ENCODE measurements around the gene ATRN.
"Not testable (repeated sequence)": the region's sequence is repeated elsewhere in the genome, so short reads cannot be mapped to it uniquely, and the experiment has no call there.

The ATRN gene

GRCh38 chr20:3464166-3464565, 6.7 kb upstream of the ATRN start:
- no peak for DNase-seq (ENCODE audit: low read depth, low spot score)
- no peak overlapping the region for H3K27ac ChIP-seq

DNA sequence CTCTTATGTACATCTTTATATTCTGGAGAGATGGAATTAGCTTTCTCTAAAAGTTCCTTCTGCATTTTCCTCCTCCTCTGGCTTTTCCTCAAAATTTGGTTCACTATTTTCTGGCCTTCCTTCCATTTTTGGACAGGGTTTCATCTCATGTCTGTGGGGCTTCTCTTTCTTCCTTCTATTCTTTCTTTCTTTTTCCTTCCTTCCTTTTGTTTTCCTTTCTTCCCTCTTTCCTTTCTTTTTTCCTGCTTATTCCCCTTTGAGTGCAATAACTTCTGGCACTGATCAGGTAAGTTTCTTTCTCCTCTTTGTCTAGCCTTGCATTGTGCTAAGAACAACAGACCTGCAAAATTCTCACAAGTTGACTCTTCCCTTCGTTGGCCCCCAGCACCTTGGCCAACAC, 5.5 kb upstream of the ATRN start:
- no peak overlapping the region for H3K27ac ChIP-seq
- DNase-seq (ENCODE audit: low read depth, low spot score): no peak

DNA sequence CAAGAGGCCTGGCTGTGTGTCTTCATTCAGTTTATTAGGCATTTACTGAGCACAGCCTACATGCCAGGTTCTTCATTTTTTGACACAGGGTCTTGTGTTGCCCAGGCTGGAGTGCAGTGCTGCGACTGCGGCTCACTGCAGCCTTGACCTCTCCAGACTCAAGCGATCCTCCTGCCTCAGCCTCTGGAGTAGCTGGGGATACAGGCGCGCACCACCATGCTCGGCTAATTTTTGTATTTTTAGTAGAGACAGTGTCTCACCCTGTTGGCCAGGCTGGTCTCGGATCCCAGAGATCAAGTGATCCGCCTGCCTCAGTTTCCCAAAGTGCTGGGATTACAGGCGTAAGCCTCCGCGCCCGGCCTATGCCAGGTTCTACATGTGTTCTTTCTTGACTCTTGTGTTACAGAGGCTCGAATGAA, 601 bp upstream of the ATRN start:
- H3K27ac ChIP-seq: peak overlapping the region; percentile 43
- no peak for DNase-seq (ENCODE audit: low read depth, low spot score)

DNA sequence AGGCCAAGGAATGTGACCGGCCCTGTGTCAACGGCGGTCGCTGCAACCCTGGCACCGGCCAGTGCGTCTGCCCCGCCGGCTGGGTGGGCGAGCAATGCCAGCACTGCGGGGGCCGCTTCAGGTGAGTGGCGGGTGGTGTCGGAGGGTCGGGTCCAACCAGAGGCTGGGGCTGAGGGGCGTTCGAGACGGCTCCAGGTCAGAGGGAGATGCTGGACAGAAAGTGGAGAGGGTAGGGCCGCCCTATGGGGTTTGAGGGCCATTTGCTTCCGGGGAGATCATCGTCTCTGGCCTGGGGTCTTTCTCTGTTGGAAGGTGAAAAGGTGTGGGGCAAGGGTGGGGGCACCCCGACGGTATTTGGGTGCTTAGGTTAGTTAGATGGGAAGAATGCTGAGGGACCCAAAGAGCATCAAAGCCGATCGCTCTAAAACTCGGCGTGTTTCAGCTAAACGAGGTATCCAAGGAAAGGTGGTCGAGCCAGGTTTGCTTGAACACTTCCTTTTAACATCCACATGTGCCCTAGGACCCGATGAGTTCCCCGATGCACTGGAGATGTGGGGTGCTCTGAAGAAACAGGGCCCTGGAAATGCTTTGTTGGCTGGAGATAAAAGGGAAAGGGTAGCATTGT, 691 bp downstream of the ATRN start:
- peak overlapping the region; percentile 43 for H3K27ac ChIP-seq
- DNase-seq (ENCODE audit: low read depth, low spot score): no peak

GRCh38 chr20:3472105-3472504, 1.3 kb downstream of the ATRN start:
- no peak overlapping the region for H3K27ac ChIP-seq
- DNase-seq (ENCODE audit: low read depth, low spot score): no peak

GRCh38 chr20:3473324-3473723, 2.5 kb downstream of the ATRN start:
- H3K27ac ChIP-seq: no peak overlapping the region
- no peak for DNase-seq (ENCODE audit: low read depth, low spot score)

GRCh38 chr20:3473944-3474343, 3.1 kb downstream of the ATRN start:
- no peak overlapping the region for H3K27ac ChIP-seq
- no peak for DNase-seq (ENCODE audit: low read depth, low spot score)

- DNase-seq (ENCODE audit: low read depth, low spot score); H3K27ac ChIP-seq: not testable (repeated sequence)
Measured at GRCh38 chr20:3477003-3477860, 6.4 kb downstream of the ATRN start.

GRCh38 chr20:3477861-3478544, 7.2 kb downstream of the ATRN start:
- DNase-seq (ENCODE audit: low read depth, low spot score): no peak
- H3K27ac ChIP-seq: no peak overlapping the region

DNA sequence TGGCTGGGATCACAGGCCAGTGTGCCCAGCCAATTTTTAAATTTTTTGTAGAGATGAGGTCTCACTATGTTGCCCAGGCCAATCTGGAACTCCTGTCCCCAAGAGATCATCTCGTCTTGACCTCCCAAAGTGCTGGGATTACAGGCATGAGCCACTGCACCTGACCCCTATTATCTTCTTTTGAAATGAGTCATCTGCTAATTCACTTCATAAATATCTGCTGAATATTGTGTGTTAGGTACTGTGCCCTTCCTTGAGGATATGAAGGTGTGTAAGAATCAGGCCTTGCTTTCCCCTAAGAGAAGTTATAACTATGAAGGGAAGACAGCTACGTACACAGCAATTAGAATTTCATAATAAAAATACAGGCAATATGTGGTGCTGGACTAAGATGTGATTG, 8.2 kb downstream of the ATRN start:
- peak overlapping the region; percentile 29 for H3K27ac ChIP-seq
- no peak for DNase-seq (ENCODE audit: low read depth, low spot score)

DNA sequence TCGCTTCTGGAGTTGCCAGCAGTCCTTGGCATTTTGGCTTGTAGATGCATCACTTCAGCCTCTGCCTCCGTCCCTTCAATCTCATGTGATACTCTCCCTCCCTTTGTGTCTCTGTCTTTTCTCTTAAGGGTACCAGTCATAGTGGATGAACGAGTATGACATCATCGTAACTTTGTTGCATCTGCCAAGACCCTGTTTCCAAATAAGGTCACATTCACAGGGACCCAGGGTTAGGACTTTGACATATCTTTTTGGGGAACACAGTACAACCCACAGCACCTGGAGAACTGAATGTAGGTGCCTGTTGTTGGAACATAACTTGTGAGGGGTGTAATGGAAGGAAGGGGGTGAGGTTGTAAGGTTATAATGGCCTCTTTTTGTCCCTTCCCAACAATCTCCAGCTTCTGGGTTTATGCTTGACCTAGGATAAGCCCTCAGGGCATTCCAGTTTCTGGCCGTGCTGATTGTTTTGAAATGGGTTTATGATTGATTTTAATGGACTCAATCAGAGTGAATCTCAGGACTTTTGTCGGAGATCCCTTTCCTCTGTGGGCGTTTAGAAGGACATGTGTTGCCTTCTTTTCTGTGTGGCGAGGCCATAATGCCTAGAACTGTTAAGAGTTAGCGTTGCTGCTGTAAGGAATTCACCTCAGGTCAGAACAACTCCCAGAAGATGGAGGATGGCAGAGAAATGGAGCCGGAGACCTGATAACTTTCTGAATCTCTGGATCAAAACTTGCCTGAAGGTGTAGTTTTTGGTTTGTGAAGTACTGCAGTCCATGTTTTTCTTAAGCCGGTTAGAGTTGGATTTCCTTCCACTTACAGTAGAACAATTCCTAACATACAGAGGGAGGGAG, 9.2 kb downstream of the ATRN start:
- no peak for DNase-seq (ENCODE audit: low read depth, low spot score)
- peak overlapping the region; percentile 29 for H3K27ac ChIP-seq

- DNase-seq (ENCODE audit: low read depth, low spot score): no peak
- peak overlapping the region; percentile 42 for H3K27ac ChIP-seq
Measured at GRCh38 chr20:3483309-3483708, 12.5 kb downstream of the ATRN start.

DNA sequence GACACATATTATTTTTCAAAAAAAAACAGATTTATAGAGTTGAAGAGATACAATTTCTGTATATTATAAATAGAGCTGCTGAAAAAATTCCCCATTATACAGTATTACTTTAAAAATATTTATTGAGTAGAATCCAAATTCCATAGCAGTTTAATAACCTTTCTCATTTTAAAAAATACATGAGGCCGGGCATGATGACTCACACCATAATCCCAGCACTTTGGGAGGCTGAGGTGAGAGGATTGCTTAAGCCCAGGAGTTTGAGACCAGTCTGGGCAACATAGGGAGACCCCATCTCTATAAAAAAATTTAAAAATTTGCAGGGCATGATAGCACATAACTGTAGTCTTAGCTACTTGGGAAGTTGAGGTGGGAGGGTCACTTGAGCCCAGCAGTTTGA, 13.0 kb downstream of the ATRN start:
- H3K27ac ChIP-seq: peak overlapping the region; percentile 42
- DNase-seq (ENCODE audit: low read depth, low spot score): no peak

DNA sequence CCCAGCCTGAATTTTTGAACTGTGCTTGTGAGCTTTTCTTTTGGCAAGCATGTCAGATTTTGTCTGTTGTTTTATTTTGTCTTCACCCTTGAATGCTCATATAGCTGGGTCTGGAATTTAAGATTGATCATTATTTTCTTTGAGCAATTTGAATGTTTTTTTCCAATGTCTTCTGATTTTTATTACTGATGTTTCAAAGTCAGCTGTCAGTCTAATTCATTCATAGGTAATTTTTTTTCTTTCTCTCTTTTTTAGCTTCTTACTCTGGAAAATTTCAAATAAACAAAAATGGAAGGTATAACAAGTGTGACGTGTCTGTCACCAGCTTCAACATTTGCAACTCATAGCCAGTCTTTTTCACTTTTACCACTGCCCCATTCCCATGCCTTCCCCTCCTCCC, 15.1 kb downstream of the ATRN start:
- no peak for DNase-seq (ENCODE audit: low read depth, low spot score)
- H3K27ac ChIP-seq: no peak overlapping the region

DNA sequence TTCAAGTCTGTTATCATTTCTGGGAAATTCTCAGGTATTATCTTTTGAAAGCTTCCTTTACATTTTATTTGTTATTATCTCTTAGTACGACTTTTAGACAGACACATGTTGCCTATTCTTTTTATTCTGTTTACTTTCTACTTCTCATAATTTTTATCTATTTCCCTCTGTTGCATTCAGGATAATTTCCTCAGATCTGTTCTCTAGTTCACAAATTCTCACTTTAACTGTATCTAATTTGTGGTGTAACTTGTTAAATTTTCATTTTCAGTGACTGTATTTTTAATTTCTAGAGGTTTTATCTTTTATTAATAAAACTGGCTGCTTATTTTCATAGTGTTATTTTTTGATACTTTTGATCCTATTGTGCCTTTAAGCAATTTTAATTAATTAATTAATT, 16.0 kb downstream of the ATRN start:
- no peak overlapping the region for H3K27ac ChIP-seq
- no peak for DNase-seq (ENCODE audit: low read depth, low spot score)

GRCh38 chr20:3492669-3493068, 21.9 kb downstream of the ATRN start:
- no peak for DNase-seq (ENCODE audit: low read depth, low spot score)
- no peak overlapping the region for H3K27ac ChIP-seq

- DNase-seq (ENCODE audit: low read depth, low spot score): no peak
- H3K27ac ChIP-seq: no peak overlapping the region
Measured at GRCh38 chr20:3494218-3494617, 23.4 kb downstream of the ATRN start.

DNA sequence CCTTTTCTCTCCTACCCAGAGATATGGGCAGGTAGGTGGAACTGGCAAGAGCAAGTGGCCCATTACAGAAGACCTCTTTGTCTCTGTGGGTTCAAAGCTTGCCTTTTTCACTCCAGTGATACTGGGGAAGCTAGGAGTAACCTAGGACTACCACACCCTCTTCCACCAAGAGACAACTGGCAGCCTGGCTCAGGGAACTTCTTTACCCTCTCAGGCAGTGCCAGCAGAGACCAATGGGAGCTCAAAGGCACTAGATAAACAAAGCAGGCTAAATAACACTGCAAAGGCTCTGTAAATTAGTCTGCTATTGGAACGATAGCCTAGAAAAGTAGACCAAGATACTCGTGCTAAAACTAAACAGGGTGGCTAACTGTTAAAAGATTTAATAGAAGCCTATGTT, 32.1 kb downstream of the ATRN start:
- no peak for DNase-seq (ENCODE audit: low read depth, low spot score)
- H3K27ac ChIP-seq: no peak overlapping the region

- H3K27ac ChIP-seq: no peak overlapping the region
- no peak for DNase-seq (ENCODE audit: low read depth, low spot score)
Measured at GRCh38 chr20:3505148-3505547, 34.3 kb downstream of the ATRN start.

DNA sequence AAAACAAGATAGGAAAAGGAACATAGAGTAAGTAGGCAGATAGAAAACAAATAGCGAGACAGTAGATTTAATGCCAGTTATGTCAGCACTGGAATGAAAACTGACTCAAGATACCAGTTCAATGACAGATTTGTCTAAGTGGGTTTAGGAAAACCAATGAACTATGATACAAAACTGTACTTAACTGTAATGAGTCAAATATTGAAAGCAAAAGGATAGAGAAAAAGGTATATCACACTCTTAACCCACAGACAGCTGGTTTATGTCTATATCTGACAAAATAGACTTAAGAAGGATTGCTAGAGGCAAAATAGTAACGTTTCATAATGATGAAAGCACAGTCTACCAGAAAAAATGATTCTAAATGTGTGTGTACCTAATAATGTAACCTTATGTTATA, 38.2 kb downstream of the ATRN start:
- DNase-seq (ENCODE audit: low read depth, low spot score): no peak
- H3K27ac ChIP-seq: no peak overlapping the region

Measured in epithelial cell of prostate (primary cell).